BLaER1 treated with 17β-estradiol and CSF1 and Interleukin-3, amounts not matched to agents 10 nM and 100 nM (cell line): ENCODE results near the gene SFXN4.
"Not testable (repeated sequence)": the region's sequence is repeated elsewhere in the genome, so short reads cannot be mapped to it uniquely, and the experiment has no call there.

Source experiments
- H3K27ac ChIP-seq, 11 experiments: shearing (Covaris generic); formaldehyde crosslinking; 2 replicates each; pipeline ENCODE4 v1.8.1; 2022
- H3K27me3 ChIP-seq, 11 experiments: shearing (Covaris generic); formaldehyde crosslinking; 2 replicates each; pipeline ENCODE4 v1.8.1; 2022
- H3K36me3 ChIP-seq, 11 experiments: shearing (Covaris generic); formaldehyde crosslinking; 2 replicates each; pipeline ENCODE4 v1.8.1; 2022
- H3K4me1 ChIP-seq, 10 experiments: shearing (Covaris generic); formaldehyde crosslinking; 2 replicates each; pipeline ENCODE4 v1.8.1; 2022
- H3K4me2 ChIP-seq, 11 experiments: shearing (Covaris generic); formaldehyde crosslinking; 2 replicates each; pipeline ENCODE4 v1.8.1; 2022
- H3K4me3 ChIP-seq, 10 experiments: shearing (Covaris generic); formaldehyde crosslinking; 2 replicates each; pipeline ENCODE4 v1.8.1; 2022
- H3K9ac ChIP-seq, 11 experiments: shearing (Covaris generic); formaldehyde crosslinking; 2 replicates each; pipeline ENCODE4 v1.8.1; 2022
- H3K9me3 ChIP-seq, 11 experiments: shearing (Covaris generic); formaldehyde crosslinking; replicated peaks in 1 of 11; 2 replicates each; pipeline ENCODE4 v1.8.1; 2022
- H4K20me1 ChIP-seq, 11 experiments: shearing (Covaris generic); formaldehyde crosslinking; 2 replicates each; pipeline ENCODE4 v1.8.1; 2022
- Cebpa-rat ChIP-seq, 11 experiments: shearing (Covaris generic); IDR thresholded peaks; 2 replicates each; pipeline ENCODE4 v1.8.1; 2022

SFXN4 gene

DNA sequence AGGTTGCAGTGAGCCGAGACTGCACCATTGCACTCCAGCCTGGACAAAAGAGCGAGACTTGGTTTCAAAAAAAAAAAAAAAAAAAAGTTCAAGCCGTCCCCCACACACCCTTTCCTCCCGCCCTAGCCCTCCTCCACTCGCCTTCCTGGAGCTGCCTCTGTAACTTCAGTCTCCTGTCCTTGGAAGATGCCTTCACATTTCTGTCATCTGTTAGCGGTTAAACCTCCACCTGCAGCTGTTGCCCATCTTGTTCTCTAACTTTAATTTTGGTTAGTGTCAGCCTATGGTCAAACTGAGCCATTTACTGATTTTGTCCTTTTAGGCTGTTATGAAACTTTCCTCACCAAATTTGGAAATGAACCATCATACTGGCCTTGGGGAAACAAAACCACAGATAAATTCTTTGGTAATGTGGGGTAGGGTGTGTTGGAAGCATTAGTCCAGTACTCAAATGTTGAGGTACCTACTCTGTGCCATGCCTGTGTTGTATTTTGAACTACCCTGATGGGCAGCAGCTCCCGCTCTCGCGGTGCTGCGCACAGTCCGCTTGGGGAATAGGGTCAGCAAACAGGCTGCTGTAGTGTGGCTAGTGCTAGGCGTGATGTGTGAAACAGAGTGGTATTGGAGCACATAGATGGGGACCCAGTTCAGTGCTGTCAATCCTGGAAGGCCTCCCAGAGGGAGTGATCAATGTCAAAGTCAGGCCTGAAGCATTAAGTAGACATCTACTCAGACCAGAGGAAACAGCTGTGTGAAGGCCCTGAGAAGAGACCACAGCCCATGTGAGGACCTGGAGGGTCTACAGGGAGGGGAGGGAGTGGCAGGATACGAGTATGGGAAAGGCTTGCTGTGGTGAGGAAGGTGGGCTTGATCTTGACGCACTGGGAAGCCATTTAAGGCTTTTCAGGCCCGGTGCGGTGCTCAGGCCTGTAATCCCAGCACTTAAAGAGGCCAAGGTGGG, 26.9 kb downstream of the SFXN4 start:
- TF ChIP-seq Cebpa-rat (IDR thresholded peaks at IDR 0.05) = no peak
- H3K36me3 ChIP-seq = peaks cover 34 to 86% (median 65%) of the 10 kb centered on the region in 11 experiments
- H3K4me1 ChIP-seq = peaks cover 0 to 48% (median 36%) of the 10 kb centered on the region in 10 experiments; a peak in 16 of 20 replicates
- no peaks in the 10 kb centered on the region for H3K27me3 ChIP-seq
- H3K4me2 ChIP-seq = peak overlapping the region in 6 of 11 experiments; percentile 0 to 57 (median 25); a peak in 8 of 22 replicates
- peak overlapping the region in 9 of 11 experiments; percentile 25 to 71 (median 56); a peak in 16 of 22 replicates for H3K27ac ChIP-seq
- H3K9me3 ChIP-seq = 0 out of 22 replicates have a peak, but pooled peaks cover 0 to 4% (median 0%) of the 10 kb centered on the region in 11 experiments
- no peaks in the 10 kb centered on the region for H4K20me1 ChIP-seq
- peak overlapping the region in 7 of 11 experiments; percentile 25 to 51 (median 34); a peak in 11 of 22 replicates for H3K9ac ChIP-seq
- H3K4me3 ChIP-seq = no peak overlapping the region

GRCh38 chr10:119137878-119138277, 27.6 kb downstream of the SFXN4 start:
- H3K36me3 ChIP-seq = peaks cover 36 to 86% (median 65%) of the 10 kb centered on the region in 11 experiments
- H3K4me1 ChIP-seq = peaks cover 0 to 56% (median 44%) of the 10 kb centered on the region in 10 experiments; a peak in 18 of 20 replicates
- peak overlapping the region in 1 of 11 experiments; percentile 25; a peak in 1 of 22 replicates for H3K9ac ChIP-seq
- H3K4me2 ChIP-seq = peak overlapping the region in 3 of 11 experiments; percentile 16 to 57 (median 31); a peak in 7 of 22 replicates
- not testable (repeated sequence) for H3K27me3 ChIP-seq, H4K20me1 ChIP-seq, H3K4me3 ChIP-seq, H3K9me3 ChIP-seq
- H3K27ac ChIP-seq = peak overlapping the region in 7 of 11 experiments; percentile 38 to 71 (median 60); a peak in 12 of 22 replicates

DNA sequence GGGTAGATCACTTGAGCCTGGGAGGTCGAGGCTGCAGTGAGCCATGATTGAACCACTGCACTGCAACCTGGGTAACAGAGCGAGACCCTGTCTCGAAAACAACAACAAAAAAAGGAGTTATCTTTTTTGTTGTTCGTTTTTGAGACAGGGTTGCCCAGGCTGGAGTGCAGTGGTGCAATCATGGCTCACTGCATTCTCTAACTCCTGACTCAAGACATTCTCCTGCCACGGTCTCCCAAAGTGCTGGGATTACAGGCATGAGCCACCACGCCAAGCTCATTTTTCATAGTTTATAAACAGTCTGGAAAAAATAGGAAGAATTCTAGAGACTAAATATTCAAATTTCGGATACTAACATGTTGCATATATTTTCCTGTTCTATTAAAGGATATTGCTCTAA, 29.4 kb downstream of the SFXN4 start:
- Histone ChIP-seq H3K27ac (peak overlapping the region in 10 of 11 experiments; percentile 36 to 95 (median 91); a peak in 19 of 22 replicates), H4K20me1 (no peaks in the 10 kb centered on the region), H3K9me3 (0 out of 22 replicates have a peak, but pooled peaks cover 0 to 4% (median 0%) of the 10 kb centered on the region in 11 experiments), H3K27me3 (no peaks in the 10 kb centered on the region), H3K4me2 (peak overlapping the region in 8 of 11 experiments; percentile 50 to 70 (median 62); a peak in 15 of 22 replicates), H3K36me3 (peaks cover 42 to 75% (median 60%) of the 10 kb centered on the region in 11 experiments), H3K4me1 (peaks cover 16 to 74% (median 62%) of the 10 kb centered on the region in 10 experiments), H3K9ac (peak overlapping the region in 9 of 11 experiments; percentile 14 to 67 (median 57); a peak in 10 of 22 replicates), H3K4me3 (0 out of 20 replicates have a peak overlapping the region, but pooled peaks of 1 of the 10 experiments have one; percentile 2)
- TF ChIP-seq Cebpa-rat (IDR thresholded peaks at IDR 0.05) = no peak

- TF ChIP-seq Cebpa-rat (IDR thresholded peaks at IDR 0.05) = peak in 7 of 11 experiments; percentile 30 to 78 (median 61); a peak in 8 of 22 replicates
- peaks cover 39 to 75% (median 59%) of the 10 kb centered on the region in 11 experiments for H3K36me3 ChIP-seq
- H3K27me3 ChIP-seq = no peaks in the 10 kb centered on the region
- H3K4me1 ChIP-seq = peaks cover 22 to 80% (median 68%) of the 10 kb centered on the region in 10 experiments
- H4K20me1 ChIP-seq = no peaks in the 10 kb centered on the region
- H3K27ac ChIP-seq = peak overlapping the region in 10 of 11 experiments; percentile 36 to 95 (median 91); a peak in 19 of 22 replicates
- H3K4me2 ChIP-seq = peak overlapping the region in 10 of 11 experiments; percentile 16 to 70 (median 62); a peak in 18 of 22 replicates
- 0 out of 22 replicates have a peak, but pooled peaks cover 0 to 4% (median 0%) of the 10 kb centered on the region in 11 experiments for H3K9me3 ChIP-seq
- H3K9ac ChIP-seq = peak overlapping the region in 8 of 11 experiments; percentile 19 to 67 (median 60); a peak in 11 of 22 replicates
- no peak overlapping the region for H3K4me3 ChIP-seq
Observed at GRCh38 chr10:119135513-119135881, 30.0 kb downstream of the SFXN4 start.

- H3K4me2 ChIP-seq = peak overlapping the region in 7 of 11 experiments; percentile 9 to 86 (median 65); a peak in 9 of 22 replicates
- peaks cover 25 to 86% (median 72%) of the 10 kb centered on the region in 10 experiments for H3K4me1 ChIP-seq
- H3K4me3 ChIP-seq = no peak overlapping the region
- peak overlapping the region in 9 of 11 experiments; percentile 81 to 95 (median 91); a peak in 18 of 22 replicates for H3K27ac ChIP-seq
- TF ChIP-seq Cebpa-rat (IDR thresholded peaks at IDR 0.05) = no peak
- H3K9me3 ChIP-seq = 0 out of 22 replicates have a peak, but pooled peaks cover 0 to 6% (median 0%) of the 10 kb centered on the region in 11 experiments
- H4K20me1 ChIP-seq = no peaks in the 10 kb centered on the region
- no peaks in the 10 kb centered on the region for H3K27me3 ChIP-seq
- H3K9ac ChIP-seq = peak overlapping the region in 7 of 11 experiments; percentile 70 to 81 (median 80); a peak in 8 of 22 replicates
- peaks cover 43 to 75% (median 61%) of the 10 kb centered on the region in 11 experiments for H3K36me3 ChIP-seq
Observed at GRCh38 chr10:119133949-119134348, 31.6 kb downstream of the SFXN4 start.

GRCh38 chr10:119132521-119133345, 32.8 kb downstream of the SFXN4 start:
- no peak for TF ChIP-seq Cebpa-rat (IDR thresholded peaks at IDR 0.05)
- Histone ChIP-seq H3K4me2 (peak overlapping the region; percentile 57 to 90 (median 69); a peak in 20 of 22 replicates), H3K36me3 (peaks cover 55 to 76% (median 68%) of the 10 kb centered on the region in 11 experiments), H3K9me3 (0 out of 22 replicates have a peak, but pooled peaks cover 0 to 6% (median 0%) of the 10 kb centered on the region in 11 experiments), H4K20me1 (no peaks in the 10 kb centered on the region), H3K4me3 (no peak overlapping the region; a peak in 1 of 20 replicates), H3K9ac (peak overlapping the region in 9 of 11 experiments; percentile 58 to 81 (median 79); a peak in 18 of 22 replicates), H3K4me1 (peaks cover 25 to 78% (median 65%) of the 10 kb centered on the region in 10 experiments), H3K27me3 (no peaks in the 10 kb centered on the region), H3K27ac (peak overlapping the region in 10 of 11 experiments; percentile 55 to 95 (median 91); a peak in 19 of 22 replicates)

GRCh38 chr10:119131512-119132240, 33.8 kb downstream of the SFXN4 start:
- H3K9me3 ChIP-seq = 0 out of 22 replicates have a peak, but pooled peaks cover 0 to 6% (median 0%) of the 10 kb centered on the region in 11 experiments
- peak overlapping the region in 9 of 10 experiments; percentile 1 to 51 (median 39); a peak in 15 of 20 replicates for H3K4me3 ChIP-seq
- TF ChIP-seq Cebpa-rat (IDR thresholded peaks at IDR 0.05) = peak in 9 of 11 experiments; percentile 44 to 84 (median 71); a peak in 15 of 22 replicates
- peaks cover 65 to 86% (median 77%) of the 10 kb centered on the region in 11 experiments for H3K36me3 ChIP-seq
- no peaks in the 10 kb centered on the region for H3K27me3 ChIP-seq
- H3K4me1 ChIP-seq = peaks cover 25 to 78% (median 65%) of the 10 kb centered on the region in 10 experiments
- H3K9ac ChIP-seq = peak overlapping the region; percentile 1 to 81 (median 78); a peak in 21 of 22 replicates
- peak overlapping the region; percentile 57 to 90 (median 69) for H3K4me2 ChIP-seq
- peak overlapping the region in 10 of 11 experiments; percentile 55 to 95 (median 91); a peak in 21 of 22 replicates for H3K27ac ChIP-seq
- no peaks in the 10 kb centered on the region for H4K20me1 ChIP-seq
